Mesangial cell (primary cell): ENCODE measurements around the gene RTF2. TPM values are rescaled to one million over a fixed set of nuclear protein-coding genes. Genes with fewer than 3 reads are reported as not detected.

Experiments
- total RNA-seq: library from RNA; depleted of rRNA; stranded (reverse); fragments of >200 nt; gene quantifications from 2 replicates; pipeline ENCODE4 v1.2.3, GENCODE V29; 2015

Gene RTF2
- total RNA-seq = 39.8 and 43.7 TPM in 2 replicates

GRCh38 chr20:56468316-56469076 is at the start of gene RTF2:
Gene RTF2, plus strand, starts transcription at chr20:56468627. Its CDS starts 71 bp downstream, at chr20:56468698.

GRCh38 chr20:56524444-56524843 is 56.0 kb downstream of the RTF2 start, which contains the start of gene FAM209A:
Gene FAM209A, plus strand, starts transcription at chr20:56524744. Its CDS starts 65 bp downstream, at chr20:56524809.

GRCh38 chr20:56532946-56533345 is 64.5 kb downstream of the RTF2 start, which contains the start of gene FAM209B:
Gene FAM209B, plus strand, starts transcription at chr20:56533246. Its CDS starts 96 bp downstream, at chr20:56533342.

Other genes starting within 250 kb of the RTF2 start
- gene MC3R, start 219.9 kb upstream of the RTF2 start, total RNA-seq = not detected in 2 replicates
- 18.9 and 32.6 TPM in 2 replicates for gene FAM210B, start 109.7 kb upstream of the RTF2 start, total RNA-seq
- gene AURKA, start 76.4 kb upstream of the RTF2 start, total RNA-seq = 5.2 and 90.3 TPM in 2 replicates
- gene CSTF1, start 76.0 kb upstream of the RTF2 start, total RNA-seq = 29.3 and 36.8 TPM in 2 replicates
- gene CASS4, start 56.4 kb upstream of the RTF2 start, total RNA-seq = 0.38 TPM in 1 of 2 replicates, not detected in the other
- gene FAM209A, start 56.1 kb downstream of the RTF2 start, total RNA-seq = 0.49 TPM in 1 of 2 replicates, not detected in the other
- gene FAM209B, start 64.6 kb downstream of the RTF2 start, total RNA-seq = not detected in 2 replicates
- gene TFAP2C, start 160.7 kb downstream of the RTF2 start, total RNA-seq = 0.13 and 1.5 TPM in 2 replicates